Skin epidermis (tissue), 12 donors: Measurements from ENCODE around the gene GPR161.

Experiments used
- H3K27ac ChIP-seq, 21 experiments: fragments of 200-600 bp; sonication (generic) in 11 of 21; one replicate each; pipeline ENCODE4 v1.5.0; 2020; ENCODE audit warnings: mild to moderate bottlenecking in 3 of 21, inconsistent platforms in 2 of 21, moderate library complexity in 2 of 21
- H3K4me3 ChIP-seq, 7 experiments: fragments of 200-600 bp; sonication (generic) in 2 of 7; one replicate each; pipeline ENCODE4 v1.5.0; 2020; ENCODE audit warnings: inconsistent platforms in 2 of 7, mild to moderate bottlenecking in 2 of 7, moderate library complexity in 1 of 7

The GPR161 gene

GRCh38 chr1:168091720-168092550, 44.8 kb downstream of the GPR161 start:
- peak overlapping the region in 1 of 21 experiments; percentile 23 for H3K27ac ChIP-seq

DNA sequence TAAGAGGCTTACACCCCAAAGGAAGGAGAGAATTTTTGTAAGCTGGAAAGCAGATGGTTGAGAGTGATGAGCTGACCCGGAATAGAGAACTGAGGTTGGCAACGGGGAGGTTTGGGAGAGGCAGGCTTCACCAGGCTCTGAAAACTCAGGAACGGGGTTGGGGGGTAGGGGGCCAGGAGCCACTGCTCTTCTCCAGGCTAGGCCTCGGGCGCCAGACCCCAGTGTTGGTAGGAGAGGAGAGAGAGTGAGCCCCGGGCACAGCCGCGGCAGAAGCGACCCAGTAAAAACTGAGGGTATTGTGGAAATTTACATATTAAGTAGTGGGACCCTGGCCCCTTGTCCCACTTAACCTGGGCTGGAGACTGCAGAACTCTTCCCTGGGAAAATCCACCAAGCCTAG, 45.7 kb downstream of the GPR161 start:
- H3K27ac ChIP-seq, result no peak overlapping the region
- H3K4me3 ChIP-seq, result no peak overlapping the region

More at GRCh38 chr1:168091720-168092550, 44.8 kb downstream of the GPR161 start:
- no peak overlapping the region for H3K4me3 ChIP-seq

DNA sequence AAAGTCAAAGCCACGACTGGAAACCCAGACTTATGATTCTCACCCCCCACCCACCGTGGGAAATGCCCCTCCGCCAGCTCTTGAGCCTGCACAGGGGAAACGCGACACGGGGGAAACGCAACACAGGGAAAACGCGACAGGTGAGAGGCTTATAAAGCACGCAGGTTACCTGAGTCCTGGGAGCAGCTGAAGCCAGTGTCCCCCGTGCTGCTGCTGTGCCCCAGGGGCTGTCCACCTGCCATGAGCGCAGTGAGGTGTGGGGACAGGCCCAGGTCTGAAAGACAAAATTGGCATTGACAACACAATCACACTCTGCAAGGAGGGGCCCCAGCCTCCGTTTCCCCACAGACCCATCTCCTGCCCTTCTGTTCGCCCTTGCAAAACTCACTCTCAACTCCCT, 46.3 kb downstream of the GPR161 start:
- no peak overlapping the region for H3K4me3 ChIP-seq
- no peak overlapping the region for H3K27ac ChIP-seq

- no peak overlapping the region for H3K27ac ChIP-seq
- no peak overlapping the region for H3K4me3 ChIP-seq
Observed at GRCh38 chr1:168089979-168090337, 46.8 kb downstream of the GPR161 start.

DNA sequence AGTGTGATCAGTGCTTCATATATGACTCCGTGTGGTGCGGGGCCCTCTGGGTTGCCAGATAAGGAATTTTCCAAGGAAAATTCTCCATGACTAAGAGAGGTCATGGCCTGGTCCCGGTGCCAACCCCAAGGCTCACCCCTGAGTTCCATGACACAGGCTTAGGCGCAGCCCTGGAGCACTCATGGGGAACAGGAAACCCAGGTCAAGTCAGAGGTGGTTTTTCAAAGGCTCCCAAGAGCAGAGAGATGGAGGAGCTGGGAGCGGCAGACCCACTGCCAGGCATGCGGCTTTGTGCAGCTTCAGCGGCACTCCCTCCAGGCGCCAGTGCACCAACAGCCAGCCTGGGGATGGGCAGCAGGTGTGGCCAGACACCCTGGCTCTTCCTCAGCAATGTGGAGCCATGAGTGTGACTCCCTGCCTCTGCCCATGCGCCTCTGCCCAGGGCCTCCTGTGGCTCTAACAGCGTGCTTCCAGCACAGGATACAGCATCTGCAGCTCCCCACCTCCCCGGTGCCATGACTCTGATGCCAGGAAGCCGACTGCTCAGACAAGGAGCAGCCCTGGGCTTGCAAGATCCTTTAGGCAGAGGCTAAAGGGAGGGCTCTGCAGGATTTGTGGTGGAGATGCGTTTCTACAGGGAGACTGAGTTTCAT, 47.3 kb downstream of the GPR161 start:
- Histone ChIP-seq H3K27ac (no peak overlapping the region), H3K4me3 (no peak overlapping the region)

DNA sequence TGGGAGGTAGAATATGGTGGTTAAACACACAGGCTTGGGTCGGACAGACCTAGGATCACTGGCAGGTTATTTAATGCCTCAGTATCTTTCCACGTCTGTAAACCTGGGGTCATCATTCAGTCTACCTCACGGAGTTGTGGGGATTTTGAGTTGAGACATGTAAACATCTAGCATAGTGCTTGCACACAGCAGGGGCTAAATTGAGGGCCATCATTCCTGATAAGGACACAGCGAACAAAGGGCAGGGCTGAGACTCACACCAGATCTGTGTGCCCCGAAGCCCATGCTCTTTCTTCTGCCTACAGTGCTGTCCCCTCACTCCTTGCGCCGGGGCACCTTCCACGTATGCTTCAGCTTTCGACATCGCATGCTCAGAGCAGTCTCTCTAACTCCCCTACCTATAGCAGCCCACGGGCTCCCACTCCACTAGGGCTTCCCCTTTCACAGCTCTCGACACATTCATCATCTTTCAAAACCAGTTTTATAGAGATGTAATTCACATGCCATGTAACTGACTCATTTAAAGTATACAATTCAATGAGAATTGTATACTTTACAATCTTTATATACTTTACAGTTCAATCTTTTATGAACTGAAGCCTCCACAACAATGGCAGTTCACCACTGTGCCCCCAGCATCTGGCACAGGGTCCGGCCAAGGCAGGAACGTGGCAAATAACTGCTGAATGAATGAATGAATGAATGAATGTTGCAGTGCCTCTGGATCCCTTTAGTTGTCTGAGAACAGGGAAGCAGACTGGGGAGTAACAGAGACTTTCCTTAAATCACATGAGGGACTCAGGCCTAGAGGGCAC, 48.0 kb downstream of the GPR161 start:
- Histone ChIP-seq H3K27ac (no peak overlapping the region), H3K4me3 (no peak overlapping the region)

DNA sequence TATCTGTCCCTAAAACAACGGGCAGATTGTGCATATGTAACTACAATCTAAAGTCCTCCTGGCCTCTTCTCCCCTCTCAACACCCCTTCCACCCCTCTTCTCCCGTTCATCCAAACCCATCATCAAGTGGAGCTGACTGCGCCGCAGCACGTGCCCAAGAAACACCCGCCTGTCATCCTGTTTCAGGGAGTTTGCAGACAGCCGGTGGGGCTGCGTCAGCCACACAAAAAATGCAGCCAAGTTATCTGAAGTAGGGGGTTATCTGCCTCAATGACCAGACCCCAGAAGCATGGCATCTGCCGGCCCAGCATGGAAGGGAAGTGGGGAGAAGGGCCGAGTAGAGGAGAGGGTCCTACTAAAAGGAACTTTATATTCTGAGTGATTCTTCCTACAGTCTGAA, 49.0 kb downstream of the GPR161 start:
- H3K27ac ChIP-seq, result no peak overlapping the region

GRCh38 chr1:168086438-168086837, 50.3 kb downstream of the GPR161 start:
- Histone ChIP-seq H3K27ac (peak overlapping the region in 1 of 21 experiments; percentile 13), H3K4me3 (no peak overlapping the region)

More for the DNA sequence above, 49.0 kb downstream of the GPR161 start:
- no peak overlapping the region for H3K4me3 ChIP-seq

- Histone ChIP-seq H3K4me3 (no peak overlapping the region), H3K27ac (peak overlapping the region in 4 of 21 experiments; percentile 3 to 49 (median 26))
Observed at GRCh38 chr1:168085401-168085872, 51.3 kb downstream of the GPR161 start.

DNA sequence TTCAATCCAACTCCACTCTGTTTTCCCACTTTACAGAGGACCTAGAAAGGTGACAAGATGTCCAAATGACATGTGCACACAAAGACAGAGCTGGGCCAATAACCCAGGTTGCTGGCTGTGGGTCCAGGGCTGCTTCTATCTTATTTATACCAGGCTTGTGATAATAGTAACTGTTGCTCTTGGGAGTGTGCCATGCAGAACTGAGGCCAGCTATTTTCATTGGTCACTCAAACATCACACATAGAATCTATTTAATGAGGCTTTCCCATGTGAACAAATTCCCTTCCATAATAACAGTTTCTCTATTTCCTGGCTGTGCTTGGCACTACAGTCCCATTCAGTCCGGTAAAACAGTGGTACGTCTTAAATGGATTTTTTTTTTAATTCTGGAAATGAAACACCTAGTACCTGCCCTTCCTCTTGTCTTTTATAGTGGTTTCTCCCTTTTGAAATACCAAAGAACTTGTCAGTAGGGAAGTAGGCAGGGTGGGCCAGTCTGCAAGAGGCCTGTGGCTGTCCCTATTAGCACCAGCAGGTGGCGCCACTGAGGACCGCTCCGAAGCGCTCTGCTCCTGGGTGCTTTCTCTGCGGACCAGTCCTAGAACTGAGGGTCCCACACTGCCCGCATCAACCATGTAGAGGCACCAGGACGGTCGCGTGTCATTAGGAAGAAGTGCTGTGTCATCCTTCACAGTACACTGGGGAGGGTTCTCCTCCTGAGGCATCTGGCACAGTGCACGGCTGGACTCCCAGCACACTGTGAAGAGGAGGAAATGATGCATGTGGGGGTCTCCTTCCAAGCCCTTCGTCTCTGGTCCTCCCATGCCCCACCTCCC, 52.1 kb downstream of the GPR161 start:
- Histone ChIP-seq H3K27ac (peak overlapping the region in 4 of 21 experiments; percentile 3 to 49 (median 16)), H3K4me3 (no peak overlapping the region)

DNA sequence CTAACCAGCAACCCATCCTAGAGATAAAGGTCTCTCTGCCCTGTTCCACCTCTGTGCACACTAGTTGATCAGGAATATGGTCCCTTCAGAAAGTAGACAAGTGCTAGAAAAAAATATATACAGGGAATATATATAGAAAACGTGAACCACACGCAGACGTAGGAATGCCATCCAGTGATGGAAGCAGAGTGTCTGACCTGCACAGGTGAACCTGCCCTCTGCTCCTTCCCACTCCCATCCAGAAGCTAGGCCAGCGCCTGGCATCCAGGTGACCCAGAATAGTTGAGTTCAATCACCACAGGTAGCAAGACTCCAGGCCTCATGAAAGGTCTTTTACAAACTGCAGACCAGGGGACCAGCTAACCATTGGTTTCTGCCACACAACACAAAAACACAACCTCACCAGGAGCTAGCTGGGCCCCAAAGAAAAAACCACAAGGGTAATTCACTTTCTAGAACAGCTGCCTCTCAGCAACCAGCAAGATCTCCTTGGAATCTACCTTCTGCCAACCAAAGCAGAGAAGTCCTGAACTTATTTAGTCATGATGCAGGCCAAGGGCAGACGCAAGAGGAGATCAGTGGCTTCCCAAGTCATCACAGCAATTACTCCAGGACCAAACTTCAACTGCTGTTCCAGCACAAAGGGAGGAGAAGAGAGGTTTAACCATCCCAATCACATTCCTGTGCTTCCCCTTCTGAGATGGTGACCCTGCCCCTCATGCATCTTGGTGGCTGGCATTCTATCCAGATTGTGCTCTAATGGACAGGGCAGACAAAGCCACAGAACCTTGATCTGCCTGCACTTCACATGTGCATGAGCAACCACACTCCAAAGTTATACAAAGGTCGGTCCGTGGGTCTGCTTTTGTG, 53.0 kb downstream of the GPR161 start:
- H3K27ac ChIP-seq, result peak overlapping the region in 1 of 21 experiments; percentile 12
- H3K4me3 ChIP-seq, result no peak overlapping the region

DNA sequence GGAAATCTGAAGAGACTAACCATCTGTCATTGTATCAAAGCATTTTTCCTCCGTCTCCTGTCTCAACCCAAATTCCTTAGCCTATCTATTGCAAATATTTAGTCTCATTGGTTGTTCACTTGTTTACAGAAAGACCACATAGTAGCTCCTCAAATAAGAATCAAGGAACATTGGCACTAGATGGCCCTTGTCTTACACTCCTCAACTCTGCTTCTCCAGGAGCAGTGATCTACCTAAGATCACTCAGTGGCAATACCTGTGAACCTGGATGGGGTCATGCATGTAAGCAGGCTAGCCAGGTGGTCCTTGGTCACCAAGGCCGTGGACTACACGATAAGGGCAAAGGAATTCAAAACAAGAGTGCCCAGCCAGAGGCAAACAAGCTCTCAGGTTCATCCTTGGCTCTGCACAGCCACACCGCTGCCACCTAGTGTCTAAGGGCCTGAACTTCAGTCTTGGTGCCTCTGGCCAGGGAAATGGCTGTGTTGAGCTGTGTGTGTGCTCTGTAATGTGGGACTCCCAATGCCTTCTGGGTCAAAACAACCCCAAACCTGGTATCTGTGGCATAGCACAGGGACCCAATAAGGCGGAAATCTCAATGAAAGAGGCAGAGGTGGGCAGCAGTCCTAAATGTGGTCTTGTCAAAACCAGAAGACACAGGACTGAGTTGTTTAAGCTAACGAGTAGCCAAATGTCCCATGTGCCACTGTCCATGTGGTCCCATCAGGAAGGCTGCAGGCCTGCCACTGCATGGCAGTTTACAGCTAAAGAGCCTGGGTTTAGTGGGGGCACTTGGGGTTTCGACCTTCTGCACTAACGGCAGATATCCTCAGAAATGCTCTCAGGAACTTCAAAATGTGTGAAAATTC, 54.5 kb downstream of the GPR161 start:
- H3K27ac ChIP-seq, result peak overlapping the region in 9 of 21 experiments; percentile 17 to 46 (median 35)

DNA sequence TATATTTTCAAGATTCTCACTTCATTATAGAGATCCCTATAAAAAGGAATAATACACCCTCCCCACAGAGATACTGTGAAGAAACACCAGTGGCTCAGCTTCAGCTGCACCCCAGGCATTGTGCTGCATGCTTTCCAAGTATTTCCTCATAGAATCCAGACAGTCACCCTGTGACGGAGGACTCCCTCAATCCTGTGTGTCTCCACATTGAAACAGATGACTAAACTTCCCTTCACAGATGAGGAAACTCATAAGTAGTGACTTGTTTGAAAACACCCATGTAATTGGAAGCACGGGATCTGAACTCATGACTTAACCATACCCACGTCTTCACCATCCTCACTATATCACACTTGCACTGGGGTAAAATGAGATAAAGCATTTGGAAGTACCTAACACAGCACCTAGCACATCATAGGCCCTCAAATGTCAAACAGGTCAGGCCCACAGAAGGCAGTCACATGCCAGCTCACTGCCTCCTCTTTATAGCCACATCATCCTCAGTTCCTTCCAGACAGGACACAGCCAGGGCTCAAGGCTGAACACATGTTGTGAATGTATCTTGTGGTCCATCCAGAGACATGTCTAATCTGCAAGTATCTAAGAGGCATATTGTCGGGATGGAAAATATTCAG, 55.2 kb downstream of the GPR161 start:
- Histone ChIP-seq H3K27ac (peak overlapping the region in 11 of 21 experiments; percentile 9 to 57 (median 40)), H3K4me3 (no peak overlapping the region)

More for the DNA sequence above, 54.5 kb downstream of the GPR161 start:
- no peak overlapping the region for H3K4me3 ChIP-seq

DNA sequence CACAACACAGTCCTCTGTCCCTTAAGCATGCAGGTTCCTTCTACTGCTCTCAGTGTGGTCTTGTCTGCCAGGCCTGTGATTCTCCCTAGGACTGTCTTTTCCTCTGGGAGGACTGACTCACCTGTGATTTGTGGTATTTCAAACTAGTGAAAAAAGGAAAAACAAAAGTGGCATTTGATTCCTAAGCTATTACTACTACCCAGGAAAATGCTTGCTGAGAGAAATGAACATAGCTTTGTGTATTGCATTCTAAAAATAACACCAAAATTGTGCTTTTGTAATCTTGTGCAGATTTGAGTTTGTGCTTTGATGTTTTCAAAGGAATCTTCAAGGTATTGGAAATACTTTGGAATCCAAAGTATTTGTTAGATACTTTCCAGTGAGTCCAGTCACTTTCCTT, 57.0 kb downstream of the GPR161 start:
- H3K27ac ChIP-seq, result peak overlapping the region in 1 of 21 experiments; percentile 46
- no peak overlapping the region for H3K4me3 ChIP-seq

GRCh38 chr1:168069384-168069783, 67.3 kb downstream of the GPR161 start:
- no peak overlapping the region for H3K4me3 ChIP-seq

DNA sequence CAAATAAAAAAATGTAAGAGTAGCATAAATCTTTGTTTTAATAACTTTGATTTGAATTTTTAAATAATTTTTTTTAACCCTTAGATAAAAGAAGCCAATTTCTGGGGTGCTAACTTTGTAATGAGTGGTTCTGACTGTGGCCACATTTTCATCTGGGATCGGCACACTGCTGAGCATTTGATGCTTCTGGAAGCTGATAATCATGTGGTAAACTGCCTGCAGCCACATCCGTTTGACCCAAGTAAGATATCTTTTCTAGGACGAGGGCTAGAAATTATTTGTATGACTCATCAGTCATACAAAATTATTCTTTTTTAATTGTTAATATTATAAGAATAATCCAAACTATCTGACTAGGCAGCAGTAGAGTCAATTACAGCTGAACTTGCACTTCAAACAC, 71.2 kb downstream of the GPR161 start:
- Histone ChIP-seq H3K4me3 (no peak overlapping the region), H3K27ac (no peak overlapping the region)

More at GRCh38 chr1:168069384-168069783, 67.3 kb downstream of the GPR161 start:
- H3K27ac ChIP-seq, result no peak overlapping the region

DNA sequence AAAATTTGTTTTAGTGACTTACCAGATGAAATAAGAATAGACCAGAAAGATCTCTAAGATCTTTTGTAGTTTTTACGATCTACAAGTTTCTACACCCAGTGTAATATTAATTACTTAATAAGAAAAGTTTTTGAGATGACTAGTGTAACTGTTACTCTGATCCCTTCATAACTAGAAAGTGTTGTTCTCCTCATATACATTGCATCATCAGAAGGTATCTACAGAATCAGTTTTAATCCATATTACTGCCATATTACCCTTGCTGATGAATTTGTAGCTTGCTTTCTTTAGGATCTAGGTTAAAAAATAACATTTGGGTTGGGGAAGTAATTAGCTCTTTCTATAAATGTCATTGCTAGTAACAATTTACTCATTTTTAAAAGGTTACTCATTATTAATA, 72.5 kb downstream of the GPR161 start:
- H3K4me3 ChIP-seq, result no peak overlapping the region
- H3K27ac ChIP-seq, result no peak overlapping the region
